Activated CD4-positive, alpha-beta T cell treated with anti-CD3 and anti-CD28 coated beads, Interleukin-2, amount 50 U/mL, for 1 hour (primary cell): ENCODE results near the gene ZFPM1.

Source experiments
- DNase-seq: peaks from one replicate; pipeline ENCODE4 v3.0.0-alpha.2; 2020

The ZFPM1 gene

DNA sequence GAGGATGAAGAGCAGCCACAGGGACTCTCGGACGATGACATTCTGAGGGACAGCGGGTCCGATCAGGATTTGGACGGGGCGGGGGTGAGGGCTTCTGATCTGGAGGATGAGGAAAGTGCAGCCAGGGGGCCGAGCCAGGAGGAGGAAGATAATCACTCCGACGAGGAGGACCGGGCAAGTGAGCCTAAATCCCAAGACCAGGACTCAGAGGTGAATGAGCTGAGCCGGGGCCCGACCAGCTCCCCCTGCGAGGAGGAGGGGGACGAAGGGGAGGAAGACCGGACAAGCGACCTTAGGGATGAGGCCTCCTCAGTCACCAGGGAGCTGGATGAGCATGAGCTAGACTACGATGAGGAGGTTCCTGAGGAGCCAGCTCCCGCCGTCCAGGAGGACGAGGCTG lies 124.1 kb downstream of the ZFPM1 start:
- no peak for DNase-seq

DNA sequence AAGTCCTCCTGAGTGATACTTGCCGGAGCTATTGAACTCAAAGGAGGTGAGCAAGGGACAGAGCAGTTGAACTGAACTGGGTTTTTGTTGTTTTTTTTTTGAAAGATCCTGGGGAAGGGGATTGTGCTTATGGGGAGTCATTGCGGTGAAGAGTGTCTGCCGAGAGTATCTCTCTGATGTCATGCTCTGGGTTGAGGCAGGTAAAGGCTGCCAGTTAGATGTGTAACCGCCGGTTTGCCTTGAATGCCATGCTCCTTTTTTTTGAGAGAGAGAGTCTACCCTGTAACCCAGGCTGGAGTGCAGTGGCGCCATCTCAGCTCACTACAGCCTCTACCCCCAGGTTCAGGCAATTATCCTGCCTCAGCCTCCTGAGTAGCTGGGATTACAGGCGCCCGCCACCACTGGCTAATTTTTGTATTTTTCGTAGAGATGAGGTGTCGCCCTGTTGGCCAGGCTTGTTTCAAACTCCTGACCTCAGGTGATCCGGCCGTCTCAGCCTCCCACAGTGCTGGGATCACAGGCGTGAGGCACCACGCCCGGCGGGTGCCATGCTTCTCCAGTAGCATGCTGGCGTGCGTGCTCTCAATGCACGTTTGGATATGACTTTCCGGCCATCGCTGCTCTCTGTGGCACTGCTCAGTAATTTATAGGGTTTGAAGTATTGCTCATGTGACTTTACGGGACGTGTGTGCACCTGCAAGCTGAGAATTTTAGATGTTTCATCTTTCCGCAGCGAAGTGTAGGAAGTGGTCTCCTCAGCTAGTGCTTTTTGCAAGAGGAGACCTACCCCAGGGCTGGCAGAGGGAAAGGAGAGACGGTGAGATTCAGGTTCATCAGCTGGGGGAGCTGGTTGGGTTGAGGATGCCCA lies 125.6 kb downstream of the ZFPM1 start:
- DNase-seq: no peak

DNA sequence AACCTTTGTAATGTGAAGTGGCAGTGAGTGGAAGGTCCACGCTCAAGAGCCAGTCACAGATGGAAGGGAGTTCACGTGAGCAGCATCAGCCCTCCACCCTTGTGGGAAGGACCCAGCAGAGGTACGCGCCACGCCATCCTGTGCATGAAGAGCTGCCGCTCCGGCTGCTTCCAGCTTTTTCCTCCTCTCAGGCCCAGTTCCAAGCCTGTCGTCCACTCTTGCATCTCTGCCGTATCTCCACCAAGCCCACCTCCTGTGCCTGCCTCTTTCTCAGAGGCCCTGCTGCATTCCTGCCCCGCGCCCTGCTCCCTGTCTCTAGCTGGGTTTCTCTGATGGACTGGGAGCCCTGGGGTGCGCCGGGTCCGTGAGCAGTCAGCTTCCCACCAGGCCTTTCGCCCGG lies 127.3 kb downstream of the ZFPM1 start:
- no peak for DNase-seq

DNA sequence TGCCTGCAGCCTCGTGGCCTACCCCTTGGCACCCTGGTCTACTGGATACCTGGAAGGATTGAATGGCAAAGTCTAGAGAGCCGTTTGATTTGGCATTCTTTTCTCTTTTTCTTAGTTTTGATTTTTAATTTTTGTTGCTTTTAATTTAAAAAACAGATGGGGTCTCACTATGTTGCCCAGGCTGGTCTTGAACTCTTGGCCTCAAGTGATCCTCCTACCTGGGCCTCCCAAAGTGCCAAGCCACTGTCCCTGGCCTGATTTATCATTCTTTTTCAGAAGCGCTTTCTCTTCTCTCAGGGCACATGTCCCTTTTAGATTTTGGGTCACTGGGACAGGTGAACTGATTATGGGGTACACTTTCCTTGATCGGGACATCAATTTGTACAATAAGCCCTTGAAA lies 128.0 kb downstream of the ZFPM1 start:
- no peak for DNase-seq

DNA sequence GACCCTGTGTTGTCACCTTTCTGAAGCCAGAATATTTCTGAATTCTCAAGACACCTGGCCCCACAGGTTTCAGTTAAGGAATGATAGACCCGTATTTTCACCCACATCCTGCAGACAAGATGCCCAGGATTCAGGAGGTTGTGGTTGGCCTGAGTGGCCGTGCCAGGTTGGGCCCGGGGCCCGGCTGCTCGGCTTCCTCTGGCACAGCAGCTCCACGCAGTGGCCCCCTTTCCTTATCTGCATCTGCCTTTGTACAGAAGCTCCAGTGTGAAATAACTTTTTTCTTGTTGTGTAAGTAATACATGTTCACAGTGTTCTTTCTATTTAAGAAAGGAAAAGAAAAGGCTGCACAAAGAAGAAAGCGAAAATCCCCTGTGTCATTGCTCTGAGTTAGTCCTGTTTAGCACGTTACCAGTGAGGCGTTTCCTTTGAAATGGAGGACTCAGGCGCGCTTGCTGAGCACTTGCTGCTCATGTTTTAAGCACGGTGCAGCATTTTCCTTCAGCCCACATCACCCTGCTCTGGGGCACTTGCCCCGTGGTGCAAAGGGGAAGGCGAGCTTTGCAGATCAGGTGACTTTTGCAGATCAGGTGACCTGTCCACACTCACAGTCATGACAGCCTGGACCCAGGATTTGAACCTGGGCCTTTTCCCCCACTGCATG lies 130.0 kb downstream of the ZFPM1 start:
- DNase-seq: no peak

DNA sequence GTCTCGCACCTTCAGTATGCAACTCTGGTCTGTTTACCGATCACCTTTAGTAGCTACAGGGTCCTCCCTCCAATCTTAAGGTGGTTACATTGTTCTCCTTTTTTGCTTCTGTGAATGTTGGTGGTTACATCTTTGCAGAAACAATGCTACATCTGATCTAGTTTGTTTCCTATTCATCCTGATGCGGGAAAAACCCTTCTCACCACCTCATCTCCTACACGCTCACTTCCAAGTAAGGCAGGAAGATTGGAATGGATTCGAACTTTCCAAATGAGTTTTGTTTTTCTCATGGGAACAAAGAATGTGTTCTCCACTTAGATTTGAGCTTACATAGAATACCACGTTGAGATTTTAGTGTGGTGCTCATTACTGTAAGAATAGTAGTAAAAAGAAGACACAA lies 131.6 kb downstream of the ZFPM1 start:
- no peak for DNase-seq

DNA sequence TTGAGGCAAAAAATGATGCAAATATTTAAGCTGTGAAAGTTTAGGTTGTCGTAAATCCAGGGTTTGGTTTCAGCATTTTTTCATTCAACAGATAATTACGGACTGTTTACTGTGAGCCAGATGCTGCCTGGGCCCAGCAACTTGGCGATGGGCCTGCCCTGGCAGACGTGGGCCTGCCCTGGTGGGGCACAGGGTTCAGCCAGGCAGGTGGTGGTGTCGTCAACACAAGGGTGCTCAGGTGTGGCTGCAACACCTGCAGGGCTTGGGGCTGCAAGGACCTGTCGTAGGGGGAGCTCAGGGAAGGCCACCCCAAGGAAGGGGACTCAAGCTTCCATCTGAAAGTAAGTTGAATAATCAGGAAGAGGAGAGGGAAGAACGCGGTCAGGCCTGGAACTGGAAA lies 132.2 kb downstream of the ZFPM1 start:
- DNase-seq: no peak

DNA sequence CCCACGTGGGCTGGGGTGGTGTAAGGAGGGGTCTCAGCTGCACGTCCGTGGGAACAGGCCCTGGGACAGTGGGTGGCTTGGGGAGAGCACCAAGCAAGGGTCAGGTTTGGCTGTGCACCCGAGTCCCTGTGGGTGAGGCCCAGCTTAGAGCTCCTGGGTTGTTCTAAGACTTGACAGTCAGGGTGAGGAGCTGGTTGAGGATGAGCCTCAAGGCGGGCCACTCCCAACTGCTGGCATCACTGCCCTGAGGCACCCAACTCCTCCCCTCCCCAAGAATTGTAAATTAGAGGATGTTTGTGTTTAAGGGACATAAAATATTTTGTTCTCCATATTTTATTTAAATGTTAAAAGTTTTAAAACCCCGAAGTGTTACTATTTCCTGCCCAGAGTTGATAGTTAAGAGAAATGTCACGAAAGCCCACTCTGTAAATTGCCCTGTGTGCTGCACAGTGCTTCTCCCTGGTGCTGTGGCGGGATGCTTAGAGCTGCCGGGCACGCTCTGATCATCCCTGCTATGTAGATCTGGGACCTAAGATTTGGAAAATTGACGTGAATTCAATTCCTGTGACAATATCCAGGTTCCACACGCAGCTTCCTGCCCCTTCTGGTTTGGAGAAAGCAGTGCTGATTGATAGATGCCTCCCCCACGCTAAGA lies 133.0 kb downstream of the ZFPM1 start:
- no peak for DNase-seq
